PC-9 (cell line): ENCODE results near the gene ZNF469. TPM values are rescaled to one million over a fixed set of nuclear protein-coding genes. Genes with fewer than 3 reads are reported as not detected.

Experiments
- BruUV-seq: library from RNA; stranded (reverse); fragments of 400-500 nt; replicated peaks from 2 replicates; lab custom pipeline; 2021; lab: Mats Ljungman, UMichigan
- CTCF ChIA-PET: fragments of 300-600 bp; sonication (Branson Sonifier 250); formaldehyde crosslinking; loops from one replicate; lab custom pipeline; 2022; ENCODE audit warnings: antibody characterized with exemption; lab: Charles Lee
- POLR2A ChIA-PET: fragments of 300-600 bp; sonication (Branson Sonifier 250); formaldehyde crosslinking; loops from one replicate; lab custom pipeline; 2022; ENCODE audit warnings: antibody characterized with exemption; ENCODE audit not compliant: unreplicated experiment; lab: Charles Lee
- DNase-seq, 2 experiments: peaks; one replicate each; pipeline versions ENCODE4 v3.0.0 to v3.0.0-alpha.2; 2015 to 2022; ENCODE audit warnings: mixed read lengths in 1 of 2
- H2AFZ ChIP-seq: fragments of 200-600 bp; sonication (generic); 2 replicates; pipeline ENCODE4 v1.8.1; 2017; ENCODE audit warnings: antibody characterized with exemption
- H3F3A ChIP-seq: fragments of 200-600 bp; sonication (generic); 2 replicates; pipeline ENCODE4 v1.8.1; 2017; ENCODE audit warnings: antibody characterized with exemption, mild to moderate bottlenecking, low read depth; ENCODE audit not compliant: insufficient read depth
- H3K27ac ChIP-seq: fragments of 200-600 bp; sonication (generic); 2 replicates; pipeline ENCODE4 v1.6.1; 2016; ENCODE audit warnings: mixed run types
- H3K27me3 ChIP-seq: fragments of 200-600 bp; sonication (generic); 2 replicates; pipeline ENCODE4 v1.6.1; 2016; ENCODE audit warnings: low read depth, mixed run types; ENCODE audit not compliant: insufficient read depth
- H3K36me3 ChIP-seq: fragments of 200-600 bp; sonication (generic); 2 replicates; pipeline ENCODE4 v1.6.1; 2016; ENCODE audit warnings: low read depth, mixed run types
- H3K4me1 ChIP-seq: fragments of 200-600 bp; sonication (generic); replicated peaks from 2 replicates; pipeline ENCODE4 v1.6.1; 2016; ENCODE audit warnings: mixed run types; ENCODE audit not compliant: insufficient read depth
- H3K4me2 ChIP-seq: fragments of 200-600 bp; sonication (generic); 2 replicates; pipeline ENCODE4 v1.6.1; 2017; ENCODE audit warnings: mixed run types
- H3K4me3 ChIP-seq: fragments of 200-600 bp; sonication (generic); 2 replicates; pipeline ENCODE4 v1.6.1; 2016; ENCODE audit warnings: mixed run types
- H3K79me2 ChIP-seq: fragments of 200-600 bp; sonication (generic); 2 replicates; pipeline ENCODE4 v1.6.1; 2017; ENCODE audit warnings: low read depth, mixed run types
- H3K9me2 ChIP-seq: fragments of 200-600 bp; sonication (generic); 2 replicates; pipeline ENCODE4 v1.8.1; 2017; ENCODE audit warnings: mild to moderate bottlenecking; ENCODE audit not compliant: insufficient read depth
- H3K9me3 ChIP-seq: fragments of 200-600 bp; sonication (generic); 2 replicates; pipeline ENCODE4 v1.8.1; 2016; ENCODE audit warnings: low read depth; ENCODE audit not compliant: insufficient read depth
- H4K20me1 ChIP-seq: fragments of 200-600 bp; sonication (generic); 2 replicates; pipeline ENCODE4 v1.8.1; 2017; ENCODE audit not compliant: insufficient read depth
- CTCF ChIP-seq: fragments of 200-600 bp; sonication (generic); conservative IDR thresholded peaks from 2 replicates; pipeline ENCODE4 v1.6.1; 2017; ENCODE audit warnings: mixed run types, antibody characterized with exemption, mild to moderate bottlenecking, moderate library complexity
- EZH2 ChIP-seq: fragments of 200-600 bp; sonication (generic); IDR thresholded peaks from 2 replicates; pipeline ENCODE4 v1.8.0; 2017; ENCODE audit warnings: antibody characterized with exemption, low read depth
- intact Hi-C: fragments of 100-400 bp; cut with micrococcal nuclease; formaldehyde crosslinking; loops from one replicate; pipeline ENCODE4 v1.10.0; 2022; ENCODE audit not compliant: unreplicated experiment
- total RNA-seq: library from RNA; stranded (reverse); gene quantifications from 2 replicates; pipeline ENCODE4 v1.2.3, GENCODE V29; 2021

Gene ZNF469
- total RNA-seq, 1 experiment from 2014 or later, result 9.8 TPM

GRCh38 chr16:88363239-88363891 lies 19.4 kb upstream of the ZNF469 start:
- peaks cover 8% of the 10 kb centered on the region; the same call in 1 of the 2 replicates for H3K27me3 ChIP-seq
- H3K4me3 ChIP-seq, result no peak overlapping the region
- no peaks in the 10 kb centered on the region for H3K4me1 ChIP-seq
- H3K9me3 ChIP-seq, result no peaks in the 10 kb centered on the region
- no peaks in the 10 kb centered on the region for H3K79me2 ChIP-seq
- no peak for TF ChIP-seq CTCF
- TF ChIP-seq EZH2, result no peak
- DNase-seq, result no peak
- ChIA-PET POLR2A (no interaction called here), CTCF (interaction anchor here (0.6 kb wide), 1 partner anchor 53 kb away, joined by 4 read pairs; no protein-coding TSS in a partner anchor)
- no peaks in the 10 kb centered on the region for H3K9me2 ChIP-seq
- H3K4me2 ChIP-seq, result no peak overlapping the region
- no peak overlapping the region for H3K27ac ChIP-seq
- no peaks in the 10 kb centered on the region for H3K36me3 ChIP-seq
- H2AFZ ChIP-seq, result no peak overlapping the region
- H4K20me1 ChIP-seq, result no peaks in the 10 kb centered on the region
- intact Hi-C loops, result no loop called here
- BruUV-seq, result no TSS peak
- no peaks in the 10 kb centered on the region for H3F3A ChIP-seq

- DNase-seq, result no peak
- H3K4me1 ChIP-seq, result no peaks in the 10 kb centered on the region
- ChIA-PET CTCF (no interaction called here), POLR2A (no interaction called here)
- H4K20me1 ChIP-seq, result no peaks in the 10 kb centered on the region
- no peak overlapping the region for H3K4me2 ChIP-seq
- no TSS peak for BruUV-seq
- no peaks in the 10 kb centered on the region for H3K9me2 ChIP-seq
- no peaks in the 10 kb centered on the region for H3K79me2 ChIP-seq
- intact Hi-C loops, result no loop called here
- no peaks in the 10 kb centered on the region for H3K9me3 ChIP-seq
- peaks cover 4% of the 10 kb centered on the region; the same call in 1 of the 2 replicates for H3K27me3 ChIP-seq
- no peak overlapping the region for H2AFZ ChIP-seq
- no peaks in the 10 kb centered on the region for H3K36me3 ChIP-seq
- no peaks in the 10 kb centered on the region for H3F3A ChIP-seq
- H3K27ac ChIP-seq, result no peak overlapping the region
- H3K4me3 ChIP-seq, result no peak overlapping the region
- no peak for TF ChIP-seq EZH2
Observed at GRCh38 chr16:88365244-88365865, 17.4 kb upstream of the ZNF469 start.

DNA sequence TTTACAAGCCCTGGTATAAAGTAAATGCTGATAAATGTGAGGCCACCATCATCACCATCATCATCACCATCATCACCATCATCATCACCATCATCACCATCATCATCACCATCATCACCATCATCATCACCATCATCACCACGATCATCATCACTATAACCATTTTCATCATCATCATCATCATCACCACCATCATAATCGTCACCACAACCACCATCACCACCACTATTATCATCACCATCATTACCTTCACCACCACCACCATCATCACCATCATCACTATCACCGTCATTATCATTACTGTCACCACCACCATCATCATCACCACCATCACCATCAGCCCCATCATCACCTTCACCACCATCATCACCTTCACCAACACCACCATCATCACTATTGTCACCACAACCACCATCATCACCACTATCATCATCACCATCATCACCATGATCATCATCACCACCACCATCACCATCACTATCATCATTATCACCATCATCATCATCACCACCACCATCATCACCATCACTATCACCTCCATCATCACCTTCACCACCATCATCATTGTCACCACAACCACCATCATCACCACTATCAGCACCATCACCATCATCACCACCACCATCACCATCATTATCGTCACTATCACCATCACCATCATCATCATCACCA lies 16.6 kb upstream of the ZNF469 start:
- H3K4me2 ChIP-seq, result no peak overlapping the region
- no peaks in the 10 kb centered on the region for H3K9me3 ChIP-seq
- no peaks in the 10 kb centered on the region for H4K20me1 ChIP-seq
- TF ChIP-seq CTCF (no peak), EZH2 (no peak)
- no peak overlapping the region for H3K27ac ChIP-seq
- H3K36me3 ChIP-seq, result no peaks in the 10 kb centered on the region
- intact Hi-C loops, result no loop called here
- no peak for DNase-seq
- H3K4me1 ChIP-seq, result no peaks in the 10 kb centered on the region
- no TSS peak for BruUV-seq
- peaks cover 4% of the 10 kb centered on the region; the same call in 1 of the 2 replicates for H3K27me3 ChIP-seq
- H2AFZ ChIP-seq, result no peak overlapping the region
- H3K4me3 ChIP-seq, result no peak overlapping the region
- no peaks in the 10 kb centered on the region for H3F3A ChIP-seq
- H3K9me2 ChIP-seq, result no peaks in the 10 kb centered on the region
- ChIA-PET CTCF (no interaction called here), POLR2A (no interaction called here)
- no peaks in the 10 kb centered on the region for H3K79me2 ChIP-seq
